GM23338 (cell line): ENCODE data around the gene AHI1. TPM values are rescaled to one million over a fixed set of nuclear protein-coding genes. Genes with fewer than 3 reads are reported as not detected.

Experiments used
- ATAC-seq: fragments of 200-7000 bp; cut with Tn5 transposase; 3 replicates; pipeline ENCODE4 v1.9.1; 2020
- DNase-seq: peaks from one replicate; pipeline ENCODE4 v3.0.0-alpha.2; 2015; ENCODE audit warnings: low spot score
- H2AFZ ChIP-seq: fragments of 200-600 bp; sonication (generic); 2 replicates; pipeline ENCODE4 v1.8.0; 2016; ENCODE audit warnings: antibody characterized with exemption, mild to moderate bottlenecking, moderate library complexity
- H3F3A ChIP-seq: fragments of 200-600 bp; sonication (generic); replicated peaks from 2 replicates; pipeline ENCODE4 v1.8.0; 2017; ENCODE audit warnings: antibody characterized with exemption, mixed run types, low read depth
- H3K27ac ChIP-seq: fragments of 200-600 bp; sonication (generic); 2 replicates; pipeline ENCODE4 v1.6.1; 2016; ENCODE audit warnings: low read depth
- H3K27me3 ChIP-seq: fragments of 200-600 bp; sonication (generic); 2 replicates; pipeline ENCODE4 v1.8.0; 2016; ENCODE audit warnings: mild to moderate bottlenecking, mixed run types, moderate library complexity; ENCODE audit not compliant: insufficient read depth
- H3K36me3 ChIP-seq: fragments of 200-600 bp; sonication (generic); 2 replicates; pipeline ENCODE4 v1.8.0; 2016; ENCODE audit warnings: mild to moderate bottlenecking; ENCODE audit not compliant: insufficient read depth
- H3K4me1 ChIP-seq: fragments of 200-600 bp; sonication (generic); 2 replicates; pipeline ENCODE4 v1.8.0; 2016; ENCODE audit warnings: mild to moderate bottlenecking, moderate library complexity; ENCODE audit not compliant: insufficient read depth
- H3K4me2 ChIP-seq: fragments of 200-600 bp; sonication (generic); 2 replicates; pipeline ENCODE4 v1.7.1; 2017; ENCODE audit warnings: mixed run types
- H3K4me3 ChIP-seq: fragments of 200-600 bp; sonication (generic); 2 replicates; pipeline ENCODE4 v1.6.1; 2016; ENCODE audit warnings: mixed run types
- H3K79me2 ChIP-seq: fragments of 200-600 bp; sonication (generic); replicated peaks from 2 replicates; pipeline ENCODE4 v1.8.0; 2017; ENCODE audit warnings: mild to moderate bottlenecking; ENCODE audit not compliant: insufficient read depth
- H3K9me2 ChIP-seq: fragments of 200-600 bp; sonication (generic); 2 replicates; pipeline ENCODE4 v1.8.0; 2017; ENCODE audit not compliant: insufficient read depth
- H4K20me1 ChIP-seq: fragments of 200-600 bp; sonication (generic); replicated peaks from 2 replicates; pipeline ENCODE4 v1.8.0; 2017; ENCODE audit warnings: mild to moderate bottlenecking; ENCODE audit not compliant: insufficient read depth
- H3K27ac Mint-ChIP-seq: 2 replicates; pipeline ENCODE4 v1.8.0; 2020; ENCODE audit warnings: inconsistent platforms, mild to moderate bottlenecking, moderate library complexity, mixed read lengths
- H3K27me3 Mint-ChIP-seq: 3 replicates; pipeline ENCODE4 v1.8.0; 2022; ENCODE audit warnings: low read depth, mild to moderate bottlenecking, moderate library complexity, mixed read lengths, inconsistent platforms; ENCODE audit not compliant: insufficient read depth, poor library complexity
- H3K36me3 Mint-ChIP-seq: 3 replicates; pipeline ENCODE4 v1.8.0; 2021; ENCODE audit warnings: low read depth, mild to moderate bottlenecking, inconsistent platforms, moderate library complexity, mixed read lengths
- H3K4me1 Mint-ChIP-seq: 3 replicates; pipeline ENCODE4 v1.8.0; 2020; ENCODE audit warnings: mild to moderate bottlenecking, inconsistent platforms, mixed read lengths
- H3K4me3 Mint-ChIP-seq: 3 replicates; pipeline ENCODE4 v1.8.0; 2021; ENCODE audit warnings: moderate library complexity, mild to moderate bottlenecking, inconsistent platforms, mixed read lengths
- H3K9me3 Mint-ChIP-seq: 3 replicates; pipeline ENCODE4 v1.8.0; 2020; ENCODE audit warnings: moderate library complexity, mild to moderate bottlenecking, inconsistent platforms, mixed read lengths
- CREB1 ChIP-seq: fragments of 250-450 bp; sonication (Bioruptor Pico); IDR thresholded peaks from 2 replicates; pipeline ENCODE4 v1.5.0; 2020; ENCODE audit warnings: low read depth, mild to moderate bottlenecking, moderate library complexity
- EZH2 ChIP-seq: fragments of 200-600 bp; sonication (generic); IDR thresholded peaks from one replicate; pipeline ENCODE4 v1.8.0; 2017; ENCODE audit warnings: antibody characterized with exemption, mild to moderate bottlenecking, low read depth; ENCODE audit not compliant: unreplicated experiment
- EZH2phosphoT487 ChIP-seq: fragments of 200-600 bp; sonication (generic); IDR thresholded peaks from one replicate; pipeline ENCODE4 v1.8.1; 2018; ENCODE audit warnings: antibody characterized with exemption; ENCODE audit not compliant: unreplicated experiment
- JUNB ChIP-seq: IDR thresholded peaks from one replicate; pipeline ENCODE4 v1.6.1; 2016; ENCODE audit warnings: antibody characterized with exemption; ENCODE audit not compliant: unreplicated experiment
- NANOG ChIP-seq: IDR thresholded peaks from 2 replicates; pipeline ENCODE4 v1.6.1; 2016; ENCODE audit warnings: antibody characterized with exemption, borderline replicate concordance
- POLR2AphosphoS5 ChIP-seq: IDR thresholded peaks from 2 replicates; pipeline ENCODE4 v1.6.1; 2016; ENCODE audit warnings: antibody characterized with exemption, low read depth
- STAT1 ChIP-seq: IDR thresholded peaks from one replicate; pipeline ENCODE4 v1.6.1; 2016; ENCODE audit warnings: antibody characterized with exemption; ENCODE audit not compliant: unreplicated experiment
- ZNF114 ChIP-seq: fragments of 250-450 bp; sonication (Bioruptor Pico); IDR thresholded peaks from 2 replicates; pipeline ENCODE4 v1.5.0; 2020; ENCODE audit warnings: mild to moderate bottlenecking, moderate library complexity
- ZNF331 ChIP-seq: fragments of 250-450 bp; sonication (Bioruptor Pico); IDR thresholded peaks from 2 replicates; pipeline ENCODE4 v1.5.0; 2020; ENCODE audit warnings: low read depth, mild to moderate bottlenecking, moderate library complexity
- polyA plus RNA-seq: library from polyadenylated mRNA; unstranded; fragments of >200 nt; fragmentation: Nextera tagmentation; extraction: Ambion mirVana; gene quantifications from 2 replicates; pipeline ENCODE4 v1.2.1, GENCODE V29; 2016
- total RNA-seq: library from RNA; depleted of rRNA; stranded (reverse); fragments of >200 nt; shearing (Covaris generic); gene quantifications from 2 replicates; pipeline ENCODE4 v1.2.3, GENCODE V29; 2014
- TF ChIP-seq, protein P1 (sequence below): fragments of 250-450 bp; sonication (Bioruptor Pico); IDR thresholded peaks from 2 replicates; pipeline ENCODE4 v1.5.0; 2020; ENCODE audit warnings: mild to moderate bottlenecking, moderate library complexity
- TF ChIP-seq, protein P2 (sequence below), 2 experiments: fragments of 200-600 bp in 1 of 2; sonication (generic) in 1 of 2; conservative IDR thresholded peaks; 2 replicates each; pipeline versions ENCODE4 v1.5.1 to v1.6.1; 2016 to 2017; ENCODE audit warnings: antibody characterized with exemption in 2 of 2, low read depth in 2 of 2, mild to moderate bottlenecking in 2 of 2, moderate library complexity in 1 of 2
- TF ChIP-seq, protein P3 (sequence below): IDR thresholded peaks from 2 replicates; pipeline ENCODE4 v1.6.1; 2016; ENCODE audit warnings: antibody characterized with exemption
- TF ChIP-seq, protein P4 (sequence below): IDR thresholded peaks from one replicate; pipeline ENCODE4 v1.6.1; 2018; ENCODE audit warnings: antibody characterized with exemption; ENCODE audit not compliant: unreplicated experiment

Gene AHI1
- total and polyA plus RNA-seq, 2 experiments from 2014 or later: 19.8 to 72.9 TPM

DNA sequence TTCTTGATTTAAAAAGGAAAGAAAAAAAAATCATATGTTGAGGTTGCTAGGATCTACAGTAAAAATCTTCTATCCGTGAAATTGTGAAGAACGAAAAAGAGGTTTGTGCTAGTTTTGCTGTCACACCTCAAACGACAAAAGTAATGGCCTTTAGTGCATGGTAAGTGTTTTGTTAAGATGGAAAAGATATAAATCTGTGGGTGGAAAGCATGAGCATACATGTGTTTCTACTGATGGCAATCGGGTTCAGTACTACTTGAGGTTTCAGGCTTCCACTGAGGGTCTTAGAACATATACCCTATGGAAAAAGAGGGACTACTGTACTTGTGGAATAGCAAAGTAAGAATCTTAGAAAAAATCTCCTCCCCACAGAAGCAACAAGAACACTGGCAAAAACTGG is 58.0 kb downstream of the AHI1 start:
- Histone ChIP-seq H4K20me1 (no peaks in the 10 kb centered on the region), H3K36me3 (no peaks in the 10 kb centered on the region), H3K79me2 (no peaks in the 10 kb centered on the region), H3K27ac (no peak overlapping the region), H3K4me2 (no peak overlapping the region), H3F3A (no peaks in the 10 kb centered on the region), H3K4me1 (peaks cover 17% of the 10 kb centered on the region), H2AFZ (no peak overlapping the region), H3K4me3 (no peak overlapping the region), H3K9me2 (no peaks in the 10 kb centered on the region), H3K27me3 (no peaks in the 10 kb centered on the region)
- peaks cover 3% of the 10 kb centered on the region; the same call in 1 of the 3 replicates for H3K4me1 Mint-ChIP-seq
- ATAC-seq (no peak), DNase-seq (no peak)
- H3K27me3 Mint-ChIP-seq: no peaks in the 10 kb centered on the region
- H3K9me3 Mint-ChIP-seq: no peaks in the 10 kb centered on the region
- TF ChIP-seq NANOG (no peak), EZH2 (no peak), CREB1 (no peak), POLR2AphosphoS5 (no peak), ZNF114 (CRISPR knock-in tag) (no peak), ZNF331 (CRISPR knock-in tag) (no peak), JUNB (no peak), STAT1 (no peak), EZH2phosphoT487 (no peak)
- TF ChIP-seq, protein P1, sequence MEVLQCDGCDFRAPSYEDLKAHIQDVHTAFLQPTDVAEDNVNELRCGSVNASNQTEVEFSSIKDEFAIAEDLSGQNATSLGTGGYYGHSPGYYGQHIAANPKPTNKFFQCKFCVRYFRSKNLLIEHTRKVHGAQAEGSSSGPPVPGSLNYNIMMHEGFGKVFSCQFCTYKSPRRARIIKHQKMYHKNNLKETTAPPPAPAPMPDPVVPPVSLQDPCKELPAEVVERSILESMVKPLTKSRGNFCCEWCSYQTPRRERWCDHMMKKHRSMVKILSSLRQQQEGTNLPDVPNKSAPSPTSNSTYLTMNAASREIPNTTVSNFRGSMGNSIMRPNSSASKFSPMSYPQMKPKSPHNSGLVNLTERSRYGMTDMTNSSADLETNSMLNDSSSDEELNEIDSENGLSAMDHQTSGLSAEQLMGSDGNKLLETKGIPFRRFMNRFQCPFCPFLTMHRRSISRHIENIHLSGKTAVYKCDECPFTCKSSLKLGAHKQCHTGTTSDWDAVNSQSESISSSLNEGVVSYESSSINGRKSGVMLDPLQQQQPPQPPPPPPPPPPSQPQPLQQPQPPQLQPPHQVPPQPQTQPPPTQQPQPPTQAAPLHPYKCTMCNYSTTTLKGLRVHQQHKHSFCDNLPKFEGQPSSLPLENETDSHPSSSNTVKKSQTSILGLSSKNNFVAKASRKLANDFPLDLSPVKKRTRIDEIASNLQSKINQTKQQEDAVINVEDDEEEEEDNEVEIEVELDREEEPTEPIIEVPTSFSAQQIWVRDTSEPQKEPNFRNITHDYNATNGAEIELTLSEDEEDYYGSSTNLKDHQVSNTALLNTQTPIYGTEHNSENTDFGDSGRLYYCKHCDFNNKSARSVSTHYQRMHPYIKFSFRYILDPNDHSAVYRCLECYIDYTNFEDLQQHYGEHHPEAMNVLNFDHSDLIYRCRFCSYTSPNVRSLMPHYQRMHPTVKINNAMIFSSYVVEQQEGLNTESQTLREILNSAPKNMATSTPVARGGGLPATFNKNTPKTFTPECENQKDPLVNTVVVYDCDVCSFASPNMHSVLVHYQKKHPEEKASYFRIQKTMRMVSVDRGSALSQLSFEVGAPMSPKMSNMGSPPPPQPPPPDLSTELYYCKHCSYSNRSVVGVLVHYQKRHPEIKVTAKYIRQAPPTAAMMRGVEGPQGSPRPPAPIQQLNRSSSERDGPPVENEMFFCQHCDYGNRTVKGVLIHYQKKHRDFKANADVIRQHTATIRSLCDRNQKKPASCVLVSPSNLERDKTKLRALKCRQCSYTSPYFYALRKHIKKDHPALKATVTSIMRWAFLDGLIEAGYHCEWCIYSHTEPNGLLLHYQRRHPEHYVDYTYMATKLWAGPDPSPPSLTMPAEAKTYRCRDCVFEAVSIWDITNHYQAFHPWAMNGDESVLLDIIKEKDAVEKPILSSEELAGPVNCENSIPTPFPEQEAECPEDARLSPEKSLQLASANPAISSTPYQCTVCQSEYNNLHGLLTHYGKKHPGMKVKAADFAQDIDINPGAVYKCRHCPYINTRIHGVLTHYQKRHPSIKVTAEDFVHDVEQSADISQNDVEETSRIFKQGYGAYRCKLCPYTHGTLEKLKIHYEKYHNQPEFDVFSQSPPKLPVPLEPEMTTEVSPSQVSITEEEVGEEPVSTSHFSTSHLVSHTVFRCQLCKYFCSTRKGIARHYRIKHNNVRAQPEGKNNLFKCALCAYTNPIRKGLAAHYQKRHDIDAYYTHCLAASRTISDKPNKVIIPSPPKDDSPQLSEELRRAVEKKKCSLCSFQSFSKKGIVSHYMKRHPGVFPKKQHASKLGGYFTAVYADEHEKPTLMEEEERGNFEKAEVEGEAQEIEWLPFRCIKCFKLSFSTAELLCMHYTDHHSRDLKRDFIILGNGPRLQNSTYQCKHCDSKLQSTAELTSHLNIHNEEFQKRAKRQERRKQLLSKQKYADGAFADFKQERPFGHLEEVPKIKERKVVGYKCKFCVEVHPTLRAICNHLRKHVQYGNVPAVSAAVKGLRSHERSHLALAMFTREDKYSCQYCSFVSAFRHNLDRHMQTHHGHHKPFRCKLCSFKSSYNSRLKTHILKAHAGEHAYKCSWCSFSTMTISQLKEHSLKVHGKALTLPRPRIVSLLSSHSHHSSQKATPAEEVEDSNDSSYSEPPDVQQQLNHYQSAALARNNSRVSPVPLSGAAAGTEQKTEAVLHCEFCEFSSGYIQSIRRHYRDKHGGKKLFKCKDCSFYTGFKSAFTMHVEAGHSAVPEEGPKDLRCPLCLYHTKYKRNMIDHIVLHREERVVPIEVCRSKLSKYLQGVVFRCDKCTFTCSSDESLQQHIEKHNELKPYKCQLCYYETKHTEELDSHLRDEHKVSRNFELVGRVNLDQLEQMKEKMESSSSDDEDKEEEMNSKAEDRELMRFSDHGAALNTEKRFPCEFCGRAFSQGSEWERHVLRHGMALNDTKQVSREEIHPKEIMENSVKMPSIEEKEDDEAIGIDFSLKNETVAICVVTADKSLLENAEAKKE (CRISPR knock-in tag): no peak
- TF ChIP-seq, protein P2, sequence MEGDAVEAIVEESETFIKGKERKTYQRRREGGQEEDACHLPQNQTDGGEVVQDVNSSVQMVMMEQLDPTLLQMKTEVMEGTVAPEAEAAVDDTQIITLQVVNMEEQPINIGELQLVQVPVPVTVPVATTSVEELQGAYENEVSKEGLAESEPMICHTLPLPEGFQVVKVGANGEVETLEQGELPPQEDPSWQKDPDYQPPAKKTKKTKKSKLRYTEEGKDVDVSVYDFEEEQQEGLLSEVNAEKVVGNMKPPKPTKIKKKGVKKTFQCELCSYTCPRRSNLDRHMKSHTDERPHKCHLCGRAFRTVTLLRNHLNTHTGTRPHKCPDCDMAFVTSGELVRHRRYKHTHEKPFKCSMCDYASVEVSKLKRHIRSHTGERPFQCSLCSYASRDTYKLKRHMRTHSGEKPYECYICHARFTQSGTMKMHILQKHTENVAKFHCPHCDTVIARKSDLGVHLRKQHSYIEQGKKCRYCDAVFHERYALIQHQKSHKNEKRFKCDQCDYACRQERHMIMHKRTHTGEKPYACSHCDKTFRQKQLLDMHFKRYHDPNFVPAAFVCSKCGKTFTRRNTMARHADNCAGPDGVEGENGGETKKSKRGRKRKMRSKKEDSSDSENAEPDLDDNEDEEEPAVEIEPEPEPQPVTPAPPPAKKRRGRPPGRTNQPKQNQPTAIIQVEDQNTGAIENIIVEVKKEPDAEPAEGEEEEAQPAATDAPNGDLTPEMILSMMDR (conservative IDR thresholded peaks at IDR 0.05; ENCODE audit: low read depth in 2 of 2): no peak
- TF ChIP-seq, protein P3, sequence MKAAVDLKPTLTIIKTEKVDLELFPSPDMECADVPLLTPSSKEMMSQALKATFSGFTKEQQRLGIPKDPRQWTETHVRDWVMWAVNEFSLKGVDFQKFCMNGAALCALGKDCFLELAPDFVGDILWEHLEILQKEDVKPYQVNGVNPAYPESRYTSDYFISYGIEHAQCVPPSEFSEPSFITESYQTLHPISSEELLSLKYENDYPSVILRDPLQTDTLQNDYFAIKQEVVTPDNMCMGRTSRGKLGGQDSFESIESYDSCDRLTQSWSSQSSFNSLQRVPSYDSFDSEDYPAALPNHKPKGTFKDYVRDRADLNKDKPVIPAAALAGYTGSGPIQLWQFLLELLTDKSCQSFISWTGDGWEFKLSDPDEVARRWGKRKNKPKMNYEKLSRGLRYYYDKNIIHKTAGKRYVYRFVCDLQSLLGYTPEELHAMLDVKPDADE: no peak
- TF ChIP-seq, protein P4, sequence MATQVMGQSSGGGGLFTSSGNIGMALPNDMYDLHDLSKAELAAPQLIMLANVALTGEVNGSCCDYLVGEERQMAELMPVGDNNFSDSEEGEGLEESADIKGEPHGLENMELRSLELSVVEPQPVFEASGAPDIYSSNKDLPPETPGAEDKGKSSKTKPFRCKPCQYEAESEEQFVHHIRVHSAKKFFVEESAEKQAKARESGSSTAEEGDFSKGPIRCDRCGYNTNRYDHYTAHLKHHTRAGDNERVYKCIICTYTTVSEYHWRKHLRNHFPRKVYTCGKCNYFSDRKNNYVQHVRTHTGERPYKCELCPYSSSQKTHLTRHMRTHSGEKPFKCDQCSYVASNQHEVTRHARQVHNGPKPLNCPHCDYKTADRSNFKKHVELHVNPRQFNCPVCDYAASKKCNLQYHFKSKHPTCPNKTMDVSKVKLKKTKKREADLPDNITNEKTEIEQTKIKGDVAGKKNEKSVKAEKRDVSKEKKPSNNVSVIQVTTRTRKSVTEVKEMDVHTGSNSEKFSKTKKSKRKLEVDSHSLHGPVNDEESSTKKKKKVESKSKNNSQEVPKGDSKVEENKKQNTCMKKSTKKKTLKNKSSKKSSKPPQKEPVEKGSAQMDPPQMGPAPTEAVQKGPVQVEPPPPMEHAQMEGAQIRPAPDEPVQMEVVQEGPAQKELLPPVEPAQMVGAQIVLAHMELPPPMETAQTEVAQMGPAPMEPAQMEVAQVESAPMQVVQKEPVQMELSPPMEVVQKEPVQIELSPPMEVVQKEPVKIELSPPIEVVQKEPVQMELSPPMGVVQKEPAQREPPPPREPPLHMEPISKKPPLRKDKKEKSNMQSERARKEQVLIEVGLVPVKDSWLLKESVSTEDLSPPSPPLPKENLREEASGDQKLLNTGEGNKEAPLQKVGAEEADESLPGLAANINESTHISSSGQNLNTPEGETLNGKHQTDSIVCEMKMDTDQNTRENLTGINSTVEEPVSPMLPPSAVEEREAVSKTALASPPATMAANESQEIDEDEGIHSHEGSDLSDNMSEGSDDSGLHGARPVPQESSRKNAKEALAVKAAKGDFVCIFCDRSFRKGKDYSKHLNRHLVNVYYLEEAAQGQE: no peak
- peaks cover 3% of the 10 kb centered on the region; the same call in 1 of the 3 replicates for H3K36me3 Mint-ChIP-seq
- H3K4me3 Mint-ChIP-seq: no peak overlapping the region
- no peak overlapping the region for H3K27ac Mint-ChIP-seq
